Femur (tissue), 1 donor: ENCODE measurements around the gene IQSEC3.

Experiments used
- DNase-seq: peaks from one replicate; pipeline ENCODE4 v3.0.0-alpha.2; 2017

Gene IQSEC3

DNA sequence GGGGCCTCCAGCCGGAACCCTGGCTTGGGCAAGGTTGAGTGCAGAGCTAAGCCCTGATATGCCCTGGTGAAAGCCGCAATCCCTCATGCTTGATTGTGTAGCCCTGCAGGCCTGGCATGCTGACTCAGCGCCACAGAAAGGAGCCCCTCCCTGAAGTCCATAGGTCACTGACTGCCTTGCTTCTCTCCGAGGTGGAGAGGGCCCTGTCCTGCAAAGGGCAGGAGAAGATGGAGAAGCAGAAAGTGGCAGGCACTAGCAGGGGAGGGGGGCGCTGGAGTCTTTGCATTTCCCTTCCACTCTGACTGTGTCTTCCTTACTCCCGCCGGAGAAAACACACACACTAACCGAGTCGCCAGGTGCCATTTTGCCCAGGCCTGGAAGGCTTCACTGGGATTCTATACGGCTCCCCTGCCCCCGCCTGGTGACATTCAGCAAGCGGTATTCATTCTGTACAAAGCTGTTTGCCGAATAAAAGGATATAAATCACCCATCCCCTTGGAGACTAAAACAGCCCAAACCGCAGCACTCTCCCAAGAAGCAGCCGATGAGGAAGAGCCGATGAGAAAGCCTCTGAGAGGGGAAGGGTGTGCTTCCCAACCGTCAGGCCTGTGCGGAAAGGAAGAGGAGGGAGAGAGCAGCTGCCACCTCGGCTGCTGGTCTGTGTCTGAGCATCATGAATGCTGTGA, 77.5 kb downstream of the IQSEC3 start:
- DNase-seq = no peak

DNA sequence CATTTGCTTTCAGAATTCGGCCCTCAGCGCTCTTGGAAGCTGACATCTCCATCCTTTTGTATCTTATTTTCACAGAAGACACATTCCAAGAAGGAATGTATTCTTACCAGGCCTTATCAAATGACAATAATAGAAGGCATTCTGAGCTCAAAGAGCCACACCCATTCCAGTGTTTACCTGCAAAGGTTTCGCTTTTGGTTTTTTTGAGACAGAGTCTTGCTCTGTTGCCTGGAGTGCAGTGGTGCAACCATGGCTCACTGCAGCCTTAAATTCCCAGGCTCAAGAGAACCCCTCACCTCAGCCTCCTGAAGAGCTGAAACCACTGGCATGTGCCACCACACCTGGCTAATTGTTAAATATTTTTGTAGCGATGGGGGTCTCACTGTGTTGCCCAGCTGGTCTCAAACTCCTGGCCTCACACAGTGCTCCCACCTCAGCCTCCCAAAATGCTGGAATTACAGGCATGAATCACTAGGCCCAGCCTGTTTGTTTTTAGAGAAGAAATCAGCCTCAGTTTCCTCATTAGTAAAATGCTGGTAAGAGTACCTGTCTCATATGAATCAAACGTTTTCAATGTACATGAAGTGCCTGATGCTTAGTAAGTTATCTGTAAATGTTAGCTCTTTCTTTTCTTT, 78.2 kb downstream of the IQSEC3 start:
- no peak for DNase-seq

DNA sequence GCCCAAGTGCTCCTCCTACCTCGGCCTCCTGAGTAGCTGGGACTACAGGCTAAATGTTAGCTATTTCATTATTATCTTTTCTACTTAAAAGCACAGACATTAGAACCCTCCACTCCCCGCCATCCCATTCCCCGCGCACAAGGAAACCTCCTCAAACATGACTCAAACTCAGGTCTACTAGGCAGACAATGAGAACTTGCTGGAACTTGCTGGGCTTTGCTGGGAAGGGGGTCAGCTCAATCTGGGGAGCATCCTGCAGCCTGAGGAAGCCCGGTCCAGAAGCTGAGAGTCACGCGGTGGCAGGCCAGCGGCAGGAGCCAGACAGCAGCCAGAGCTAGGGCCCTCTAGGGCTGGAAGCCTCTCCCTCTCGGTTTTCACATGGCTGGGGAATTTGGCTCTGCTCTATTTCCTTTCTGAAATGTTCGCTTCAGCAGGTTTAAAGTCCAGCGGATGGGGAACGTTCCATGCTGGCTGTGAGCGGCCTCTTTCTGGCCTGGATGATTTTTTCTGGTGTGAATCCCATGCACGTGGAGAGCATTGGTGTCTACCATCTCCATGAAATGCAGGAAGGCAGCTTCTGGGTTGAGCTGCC, 78.9 kb downstream of the IQSEC3 start:
- DNase-seq = no peak

DNA sequence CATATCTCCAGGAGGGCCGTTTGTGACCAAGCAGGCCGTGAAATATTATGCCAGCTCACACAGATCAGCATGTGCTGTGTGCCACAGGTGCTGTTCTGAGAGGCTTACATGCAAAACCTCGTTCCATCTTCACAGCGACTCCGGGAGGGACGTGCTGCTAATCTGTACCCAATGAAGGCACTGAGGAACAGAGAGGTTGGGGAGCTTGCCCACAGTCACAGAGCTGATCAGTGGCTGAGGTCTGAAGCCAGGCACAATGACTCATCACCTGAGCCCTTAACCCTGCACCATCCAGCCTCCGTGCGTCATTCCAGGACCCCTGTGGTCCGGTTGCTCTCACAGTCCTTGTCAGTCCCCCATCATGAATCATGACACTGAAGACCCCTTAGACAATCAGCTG, 80.7 kb downstream of the IQSEC3 start:
- DNase-seq = no peak

DNA sequence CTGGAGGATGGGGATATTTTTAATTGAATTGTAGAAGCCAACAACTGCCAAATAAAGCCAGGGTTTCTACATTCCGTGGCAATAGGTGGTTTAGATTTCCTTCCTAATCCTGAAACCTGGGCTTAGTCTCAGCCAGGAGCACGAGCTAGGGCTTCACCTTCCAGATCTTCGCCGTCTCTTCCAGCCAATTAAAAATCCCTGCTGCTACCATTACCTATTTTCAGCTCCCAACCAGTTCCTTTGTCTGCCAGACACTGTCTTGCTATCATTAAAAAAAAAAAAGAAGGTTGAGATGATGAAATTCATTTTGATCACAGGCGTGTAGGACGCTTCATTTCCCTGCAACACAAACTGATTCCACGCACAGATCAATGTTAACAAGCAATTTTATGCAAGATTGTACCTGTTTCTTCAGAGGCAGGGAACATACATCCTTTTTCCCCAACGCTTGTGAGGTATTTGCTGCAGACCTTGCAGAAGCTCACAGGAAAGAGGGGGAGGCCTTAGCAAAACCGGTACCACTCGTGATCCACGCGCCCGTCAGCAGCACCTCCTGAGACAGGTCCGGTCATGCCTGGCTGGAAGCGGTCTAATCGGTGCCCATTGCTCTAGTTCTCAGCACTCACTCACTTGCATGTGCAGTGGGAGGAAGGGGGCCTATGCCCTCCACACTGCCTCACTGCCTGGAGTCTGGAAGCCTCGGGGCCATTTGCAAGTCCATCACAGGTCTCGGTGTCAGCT, 82.3 kb downstream of the IQSEC3 start:
- no peak for DNase-seq

DNA sequence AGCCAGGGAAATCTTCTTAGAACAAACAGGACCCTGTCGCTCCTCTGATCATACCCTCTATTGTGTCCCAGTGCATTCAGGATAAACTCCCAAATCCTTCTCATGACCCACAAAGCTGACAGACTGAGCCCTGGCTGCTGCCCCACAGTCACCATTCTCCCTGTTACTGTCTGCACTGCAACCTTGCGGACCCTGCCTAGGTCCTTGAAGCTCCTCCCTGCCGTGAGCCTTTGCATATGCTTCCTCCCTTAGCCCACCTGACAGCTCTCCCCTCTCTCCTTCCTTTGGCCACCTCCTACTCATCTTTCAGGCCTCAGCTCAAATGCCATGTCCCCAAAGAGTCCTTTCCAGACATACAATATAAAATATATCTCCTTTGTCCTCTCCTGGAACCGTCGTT, 85.0 kb downstream of the IQSEC3 start:
- DNase-seq = no peak

DNA sequence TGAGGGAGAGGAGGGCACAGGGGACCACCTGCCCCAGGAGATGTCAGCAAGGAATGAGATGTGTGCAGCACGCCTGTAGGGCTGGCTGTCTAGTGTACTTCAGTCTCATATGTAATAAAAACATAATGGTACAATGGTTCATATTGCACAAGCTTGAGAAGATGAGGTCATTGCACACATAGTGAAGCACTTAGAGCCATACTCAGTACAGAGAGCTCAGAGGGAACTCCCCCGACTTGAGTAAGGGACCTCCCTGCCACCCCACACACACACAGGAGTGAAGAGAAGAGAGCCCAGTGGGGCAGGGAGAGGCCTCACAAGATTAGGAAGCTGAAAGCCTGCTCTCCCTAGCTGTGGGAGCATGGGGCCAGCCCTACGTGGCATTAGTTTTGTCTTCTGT, 85.9 kb downstream of the IQSEC3 start:
- no peak for DNase-seq

DNA sequence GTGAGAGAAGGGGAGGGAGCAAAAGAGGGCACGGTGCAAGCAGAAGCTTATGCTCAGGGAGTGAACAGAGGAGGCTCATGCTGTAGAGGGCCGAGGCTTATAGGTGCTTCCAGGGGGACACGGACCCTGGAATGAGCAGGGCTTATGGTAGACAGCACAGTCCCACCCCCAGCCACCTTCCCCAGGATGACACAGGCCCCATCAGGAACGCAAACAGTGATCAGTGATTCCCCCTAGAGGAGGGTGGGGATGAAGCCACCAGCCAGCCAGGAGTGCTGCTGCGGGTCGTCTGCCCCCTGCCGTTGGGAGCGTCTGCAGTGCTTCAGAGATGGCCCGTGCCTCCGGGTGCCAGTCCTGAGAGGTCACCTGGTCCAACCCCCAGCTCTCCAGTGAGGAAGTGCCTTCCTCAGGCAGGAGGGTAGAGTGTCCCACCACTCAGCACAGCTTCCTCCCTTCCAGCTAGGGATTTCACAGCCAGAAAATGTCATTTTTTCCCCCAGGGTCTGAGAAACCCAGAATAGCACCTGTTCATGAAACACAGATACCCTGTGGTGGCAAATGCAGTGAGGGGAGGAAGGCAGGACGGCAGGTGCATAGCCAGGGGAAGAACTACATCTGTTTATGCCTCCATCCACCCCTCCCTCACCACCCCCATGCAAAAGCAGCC, 86.6 kb downstream of the IQSEC3 start:
- no peak for DNase-seq

DNA sequence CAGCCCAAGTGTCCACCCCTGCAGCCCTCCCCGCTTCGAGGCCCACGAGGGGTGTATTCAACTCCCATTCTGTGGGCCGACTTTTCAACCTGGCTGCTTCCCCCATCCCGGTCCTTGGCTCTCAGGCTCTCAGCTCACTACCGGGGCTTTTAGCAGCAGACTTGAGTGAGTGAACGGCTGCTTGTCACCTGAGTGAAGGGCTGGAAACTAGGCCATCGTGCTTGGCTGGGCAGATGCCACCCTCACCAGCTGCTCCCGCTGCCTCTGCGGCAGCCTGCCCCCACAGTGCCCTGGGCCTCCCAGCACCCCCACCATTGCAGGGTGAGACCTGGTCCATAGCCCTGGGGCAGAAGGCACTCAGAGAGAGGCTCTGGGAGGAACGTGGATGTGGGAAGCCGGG, 87.5 kb downstream of the IQSEC3 start:
- no peak for DNase-seq

DNA sequence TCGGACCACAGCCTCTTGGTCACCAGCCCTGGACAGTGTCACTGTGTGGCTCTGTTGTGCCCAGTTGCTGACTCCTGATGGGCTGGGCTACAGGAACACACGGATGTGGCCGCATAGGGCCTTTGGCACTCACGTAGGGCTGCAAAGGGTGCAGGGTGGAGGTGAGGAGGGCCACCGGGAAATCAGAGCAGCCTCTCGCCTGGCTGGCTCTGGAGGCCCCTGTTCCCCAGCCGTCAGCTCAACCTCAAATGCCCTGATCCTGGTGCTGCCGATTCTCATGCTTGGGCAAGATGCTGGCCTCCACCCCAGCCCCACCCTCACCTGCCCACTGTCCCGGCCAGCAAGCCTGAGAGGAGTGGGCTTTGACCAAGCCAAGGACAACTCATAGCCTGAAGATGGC, 88.4 kb downstream of the IQSEC3 start:
- no peak for DNase-seq

DNA sequence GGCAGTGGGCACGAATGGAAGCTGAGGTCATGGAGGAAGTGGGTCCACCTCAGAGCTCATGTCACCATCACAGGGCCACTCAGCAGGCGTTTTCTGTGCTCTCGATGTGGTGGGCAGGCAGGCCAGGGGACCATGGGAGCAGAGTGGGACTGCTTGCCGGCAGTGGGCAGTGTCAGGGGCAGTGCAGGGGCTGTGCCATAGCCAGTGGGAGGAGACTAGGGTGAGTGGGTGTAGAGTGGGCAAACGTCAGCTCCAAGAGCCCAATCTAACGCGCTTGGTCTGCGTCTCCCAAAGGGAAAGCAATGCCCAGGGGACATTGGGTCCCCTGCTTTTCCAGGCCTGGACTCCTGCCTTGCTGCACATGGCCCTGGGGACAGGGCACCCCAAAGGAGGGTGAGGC, 89.1 kb downstream of the IQSEC3 start:
- DNase-seq = no peak

DNA sequence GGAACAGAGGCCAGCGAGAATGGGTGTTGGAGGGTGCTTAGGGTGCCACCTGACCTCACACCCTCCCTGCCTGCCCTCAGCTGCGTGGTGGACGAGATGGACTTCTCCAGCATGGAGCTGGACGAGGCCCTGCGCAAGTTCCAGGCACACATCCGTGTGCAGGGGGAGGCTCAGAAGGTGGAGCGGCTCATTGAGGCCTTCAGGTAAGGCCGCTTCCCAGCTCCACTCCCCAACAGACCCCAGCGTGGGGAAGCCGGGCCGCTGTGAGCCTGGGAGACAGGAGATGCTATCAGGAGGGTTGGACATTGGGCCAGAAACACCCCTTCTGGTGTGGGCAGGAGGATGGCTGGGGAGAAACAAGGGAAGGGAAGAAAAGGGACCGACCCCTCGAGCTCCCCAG, 90.4 kb downstream of the IQSEC3 start:
- DNase-seq = no peak

DNA sequence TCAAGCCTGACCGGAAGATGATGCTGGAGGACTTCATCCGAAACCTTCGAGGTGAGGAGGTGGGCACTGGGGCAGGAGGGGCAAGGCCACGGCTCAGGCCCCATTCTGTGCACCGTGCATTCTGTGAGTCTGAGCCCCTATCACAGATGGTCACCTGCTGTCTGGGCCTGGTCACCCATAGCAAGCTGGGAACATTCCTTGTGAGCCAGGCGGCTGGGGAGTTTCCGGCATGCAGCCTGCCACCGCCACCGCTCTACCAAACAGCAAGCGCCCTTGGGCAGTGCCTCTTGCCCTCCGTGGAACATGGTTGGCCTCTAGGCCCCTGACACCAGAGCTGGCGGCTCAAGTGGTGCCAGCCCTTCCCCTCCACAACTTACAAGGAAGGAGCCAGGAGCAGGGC, 91.1 kb downstream of the IQSEC3 start:
- no peak for DNase-seq

DNA sequence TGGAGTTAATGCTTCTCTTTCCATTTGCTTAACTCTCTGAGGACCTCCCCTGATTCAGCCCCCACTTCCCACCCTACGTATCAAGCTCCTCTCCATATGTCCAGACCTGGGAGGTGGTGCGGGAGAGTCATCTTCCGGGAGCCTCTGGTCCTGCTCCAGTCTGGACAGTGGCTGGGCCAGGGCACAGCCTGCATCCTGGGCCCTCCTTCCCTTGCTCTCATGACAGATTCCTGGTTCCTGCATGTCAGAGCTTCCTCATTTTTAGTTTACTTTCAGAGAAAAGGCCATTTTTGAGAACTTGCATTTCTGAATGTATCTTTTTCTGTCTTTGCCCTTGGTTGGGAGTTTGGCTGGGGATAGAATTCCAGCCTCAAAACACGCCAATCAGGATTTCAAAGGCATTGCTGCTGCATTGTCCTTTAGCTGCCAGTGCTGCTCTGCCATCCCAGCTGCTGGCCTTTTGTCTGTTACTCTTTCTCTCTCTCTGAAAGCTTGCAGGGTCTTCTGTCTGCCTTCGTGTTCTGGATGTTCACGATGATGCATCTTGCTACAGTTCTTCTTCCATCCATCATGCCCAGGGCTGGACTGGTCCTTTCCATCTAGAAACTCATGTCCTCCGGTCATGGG, 92.7 kb downstream of the IQSEC3 start:
- no peak for DNase-seq

DNA sequence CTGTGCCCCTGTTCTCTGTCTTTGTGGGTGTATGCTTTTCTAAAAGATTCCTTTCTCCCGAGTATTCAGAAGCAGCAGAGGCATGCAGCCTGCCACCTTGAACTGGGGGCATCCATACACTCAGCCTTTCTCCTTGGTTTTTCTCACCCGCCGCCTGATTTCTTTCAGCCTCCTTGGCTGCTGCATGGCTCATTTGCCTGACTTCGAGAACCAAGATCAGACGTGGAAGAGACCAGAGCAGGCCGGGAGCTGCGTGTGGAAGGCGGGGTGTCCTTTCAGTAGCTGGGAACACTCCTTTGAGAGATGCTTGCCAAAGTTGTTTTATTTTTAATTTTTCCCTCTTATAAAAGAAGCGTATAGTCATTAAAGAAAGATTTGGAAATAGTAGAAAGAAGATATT, 94.3 kb downstream of the IQSEC3 start:
- DNase-seq = no peak

DNA sequence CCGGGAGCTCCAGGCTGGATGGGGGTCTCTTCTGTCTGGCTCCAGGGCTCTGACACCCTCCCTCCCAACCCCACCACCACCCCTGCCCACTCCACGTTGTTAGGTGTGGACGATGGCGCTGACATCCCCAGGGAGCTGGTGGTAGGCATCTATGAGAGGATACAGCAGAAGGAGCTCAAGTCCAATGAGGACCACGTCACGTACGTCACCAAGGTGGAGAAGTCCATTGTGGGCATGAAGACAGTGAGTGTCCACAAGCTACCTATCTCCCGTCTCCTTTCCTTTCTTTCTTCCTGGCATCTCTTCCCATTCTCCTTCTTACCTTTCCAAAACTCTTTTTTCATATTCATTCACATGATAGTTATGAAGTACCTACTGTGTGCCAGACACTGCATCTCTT, 95.3 kb downstream of the IQSEC3 start:
- no peak for DNase-seq

DNA sequence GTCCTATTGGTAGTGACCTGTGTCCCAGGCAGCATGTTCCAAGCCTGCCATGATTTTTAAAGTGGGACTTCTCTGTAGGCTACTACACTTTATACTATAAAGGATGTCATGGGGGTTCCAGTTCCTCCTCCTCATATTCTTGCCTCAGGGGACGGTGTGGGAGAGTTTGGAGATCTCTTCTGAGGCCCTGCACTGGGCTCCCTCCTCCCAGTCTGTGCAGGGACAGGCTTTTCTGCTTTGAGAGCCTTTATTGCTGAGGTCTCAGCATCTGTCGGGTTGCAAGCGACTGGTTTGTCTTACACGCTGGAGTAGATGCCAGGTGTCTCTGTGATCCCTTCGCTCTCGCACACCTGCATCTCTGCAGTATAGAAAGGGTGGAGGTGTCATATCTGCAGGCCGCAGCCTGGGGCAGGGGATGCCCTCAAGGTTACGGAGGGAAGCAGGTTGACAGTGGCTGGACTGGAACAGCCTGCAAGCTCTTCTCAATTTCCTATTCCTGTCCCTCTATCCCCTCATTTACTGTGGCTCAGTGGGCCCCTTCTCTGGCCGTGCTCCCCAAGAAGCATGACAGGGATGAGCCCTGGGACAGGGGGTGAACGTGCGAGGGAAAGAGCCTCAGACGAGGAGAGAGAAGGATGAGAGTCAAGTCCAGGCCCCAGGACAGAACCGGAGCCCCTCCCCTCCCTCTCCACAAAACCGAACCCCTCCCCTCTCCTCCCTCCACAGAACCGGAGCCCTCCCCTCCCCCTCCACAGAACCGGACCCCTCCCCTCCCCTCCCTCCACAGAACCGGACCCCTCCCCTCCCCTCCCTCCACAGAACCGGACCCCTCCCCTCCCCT, 96.1 kb downstream of the IQSEC3 start:
- no peak for DNase-seq

DNA sequence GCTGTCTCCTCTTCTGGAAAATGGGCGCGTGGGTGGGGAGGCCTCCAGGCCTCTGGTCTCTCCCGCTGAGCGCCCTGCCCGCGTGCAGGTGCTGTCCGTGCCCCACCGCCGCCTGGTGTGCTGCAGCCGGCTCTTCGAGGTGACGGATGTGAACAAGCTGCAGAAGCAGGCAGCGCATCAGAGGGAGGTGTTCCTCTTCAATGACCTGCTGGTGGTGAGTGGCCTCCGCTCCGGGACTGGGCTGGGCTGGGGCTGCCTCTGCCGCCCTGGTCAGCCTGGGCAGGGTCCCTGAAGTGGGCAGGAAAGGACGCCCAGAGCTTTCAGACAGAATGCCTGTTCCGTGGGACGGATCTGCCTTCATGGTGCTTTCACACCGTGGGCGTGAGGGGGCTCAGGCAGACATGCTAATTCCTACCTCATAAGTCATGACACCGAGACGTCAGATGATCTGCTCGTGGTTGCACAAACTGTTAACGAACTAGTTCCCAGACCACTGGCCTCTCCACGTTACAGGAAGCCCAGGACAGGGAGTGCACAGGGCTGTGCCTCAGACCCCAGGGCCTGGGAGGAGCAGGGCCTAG, 96.9 kb downstream of the IQSEC3 start:
- DNase-seq = no peak

DNA sequence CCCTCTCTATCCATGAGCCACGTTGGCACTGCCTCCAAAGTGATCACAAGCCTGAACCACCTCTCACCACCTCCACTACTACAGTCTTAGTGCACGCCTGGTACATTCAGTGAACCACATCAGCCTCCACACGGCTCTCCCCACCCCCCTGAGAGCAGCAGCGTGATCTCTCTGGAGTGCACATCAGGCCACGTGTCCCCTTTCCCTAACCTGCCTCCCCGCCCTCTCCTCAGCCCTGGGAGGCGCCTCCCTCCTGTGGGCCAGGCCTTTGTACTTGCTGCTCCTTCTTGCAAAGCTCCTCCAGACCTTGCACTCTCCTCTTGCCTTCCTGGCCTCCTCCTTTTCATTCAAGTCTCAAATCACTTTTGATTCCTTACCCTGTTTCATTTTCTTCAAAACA, 97.6 kb downstream of the IQSEC3 start:
- DNase-seq = no peak

DNA sequence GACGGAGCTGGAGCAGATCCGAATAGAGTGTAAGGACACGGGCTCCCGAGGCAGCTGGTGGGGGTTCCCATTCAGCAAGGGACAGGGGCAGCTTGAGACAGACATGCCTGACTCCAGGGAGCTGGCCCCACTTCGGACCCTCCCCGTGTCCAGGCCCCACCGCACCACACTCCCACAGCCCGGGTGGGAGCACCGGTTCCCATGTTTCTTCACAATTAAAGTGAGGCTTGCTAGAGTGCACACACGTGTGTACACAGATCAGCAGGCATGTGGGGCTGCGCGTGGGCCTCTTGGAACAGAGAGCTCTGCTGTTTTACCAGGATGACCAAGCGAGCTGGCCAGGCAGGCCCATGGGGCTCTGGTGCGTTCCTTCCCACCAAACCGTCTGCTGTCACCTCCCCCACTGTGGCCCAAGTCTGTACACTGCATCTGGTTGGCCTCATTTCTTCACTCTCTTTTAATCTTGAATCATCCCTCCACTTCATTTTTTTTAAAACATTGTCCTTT, 99.3 kb downstream of the IQSEC3 start:
- DNase-seq = no peak

DNA sequence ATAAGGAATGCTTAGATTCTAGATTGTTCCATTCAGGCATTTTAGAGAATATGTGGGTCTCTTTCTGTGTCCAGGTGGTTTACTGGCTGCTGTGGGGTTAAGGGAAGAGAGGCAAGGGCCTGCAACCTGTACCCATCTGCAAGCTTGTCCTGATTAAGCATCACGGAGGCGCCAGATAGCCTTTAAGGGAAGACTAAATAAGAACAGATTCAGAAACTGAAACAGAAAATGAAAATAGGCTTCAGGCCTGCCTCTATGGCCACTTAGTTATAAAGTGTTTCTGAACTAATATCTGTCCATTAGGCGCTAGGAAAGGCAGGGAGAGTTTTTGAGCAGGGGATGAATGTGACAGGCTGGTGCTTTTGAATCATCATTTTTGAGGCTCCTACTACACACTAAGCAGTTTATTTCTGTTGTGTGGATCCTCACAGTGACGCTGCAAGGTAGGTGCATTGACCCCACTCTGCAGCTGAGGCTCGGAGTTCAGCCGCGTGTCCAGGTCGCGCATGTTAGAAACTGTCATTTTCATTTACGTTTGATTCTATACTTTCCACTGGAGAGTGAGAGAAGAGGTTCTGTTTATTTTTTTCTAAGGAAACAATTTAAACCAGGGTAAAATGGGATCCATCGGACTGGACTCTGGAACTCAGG, 100.0 kb downstream of the IQSEC3 start:
- DNase-seq = no peak
